Activated naive CD4-positive, alpha-beta T cell treated with anti-CD3 and anti-CD28 coated beads, Interleukin-2, amount 10 ng/mL, durations not matched to agents 7 days and 5 days (primary cell): ENCODE results near the gene SRPK3.
A peak's percentile ranks its signal among the peaks of the same experiment; 100 is the strongest.

Experiments
- CTCF ChIA-PET: fragments of 350-600 bp; sonication (Branson Sonifier 250); formaldehyde crosslinking; loops from one replicate; lab custom pipeline; 2021; ENCODE audit warnings: antibody characterized with exemption; lab: Charles Lee
- DNase-seq: peaks from one replicate; pipeline ENCODE4 v3.0.0-alpha.2; 2020
- H3K27ac Mint-ChIP-seq: one replicate; pipeline ENCODE4 v1.8.0; 2021; ENCODE audit warnings: mild to moderate bottlenecking, moderate library complexity, mixed read lengths
- H3K27me3 Mint-ChIP-seq: one replicate; pipeline ENCODE4 v1.8.0; 2021; ENCODE audit warnings: mild to moderate bottlenecking, mixed read lengths
- H3K36me3 Mint-ChIP-seq: one replicate; pipeline ENCODE4 v1.8.0; 2021; ENCODE audit warnings: mixed read lengths
- H3K4me1 Mint-ChIP-seq: one replicate; pipeline ENCODE4 v1.8.0; 2021; ENCODE audit warnings: mixed read lengths
- H3K4me3 Mint-ChIP-seq: one replicate; pipeline ENCODE4 v1.8.0; 2021; ENCODE audit warnings: mild to moderate bottlenecking, moderate library complexity, mixed read lengths
- H3K9me3 Mint-ChIP-seq: one replicate; pipeline ENCODE4 v1.8.0; 2021; ENCODE audit warnings: mixed read lengths

SRPK3 gene

GRCh38 chrX:153763298-153763932 is 17.4 kb upstream of the SRPK3 start:
- H3K27me3 Mint-ChIP-seq: peaks cover 14% of the 10 kb centered on the region
- no peak for DNase-seq
- no peak overlapping the region for H3K27ac Mint-ChIP-seq
- H3K36me3 Mint-ChIP-seq: no peaks in the 10 kb centered on the region
- no peak overlapping the region for H3K4me3 Mint-ChIP-seq
- no peaks in the 10 kb centered on the region for H3K9me3 Mint-ChIP-seq
- CTCF ChIA-PET: interaction anchor here (0.6 to 3.3 kb wide), 5 partner anchors 27 to 205 kb away, joined by 3 to 27 read pairs (median 3); no protein-coding TSS in a partner anchor
- H3K4me1 Mint-ChIP-seq: peaks cover 9% of the 10 kb centered on the region

DNA sequence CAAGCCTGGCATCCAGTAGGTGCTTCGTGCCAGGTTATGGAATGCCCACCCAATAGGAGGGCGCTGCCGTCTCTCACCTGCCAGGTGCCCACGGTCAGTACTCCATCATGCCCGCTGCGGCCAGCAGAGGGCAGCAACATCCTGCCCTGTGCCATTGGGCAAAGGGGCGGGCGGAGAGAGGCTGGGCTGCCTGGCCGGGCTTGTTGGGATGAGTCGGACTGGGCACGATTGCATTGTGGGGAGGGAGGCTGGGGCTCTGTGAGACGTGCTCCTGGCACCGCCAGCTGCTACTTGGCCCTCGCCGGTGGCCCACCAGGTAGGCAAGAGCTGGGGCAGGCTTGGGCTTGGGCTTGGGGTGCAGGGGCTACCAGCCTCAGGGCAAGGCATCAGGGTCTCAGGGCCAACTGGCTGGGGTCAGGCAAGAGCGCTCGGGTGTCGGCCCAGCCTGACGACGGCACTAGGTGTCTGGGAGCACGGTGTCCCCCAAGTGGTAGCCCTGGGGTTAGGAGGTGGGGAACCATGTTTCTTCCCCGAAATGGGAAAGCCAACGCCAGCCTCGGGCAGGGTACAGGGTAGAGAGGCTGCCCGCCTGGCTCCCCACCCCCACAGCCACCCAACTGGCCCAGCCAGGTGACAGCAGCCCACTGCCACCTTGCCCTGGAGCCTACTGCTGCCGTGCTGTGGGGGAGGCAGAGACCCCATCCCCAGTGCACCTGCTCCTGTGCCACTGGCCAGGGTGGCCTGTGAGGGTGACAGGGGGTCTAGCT is 16.7 kb upstream of the SRPK3 start, which contains the start of gene PLXNB3:
Gene PLXNB3, plus strand, starts transcription at position 261 of the 767 bp plus-strand sequence. CDS start 1,287 bp downstream, outside the sequence.
- CTCF ChIA-PET: interaction anchor here (0.6 to 3.3 kb wide), 5 partner anchors 89 to 204 kb away, joined by 3 to 27 read pairs (median 4); no protein-coding TSS in a partner anchor
- H3K4me1 Mint-ChIP-seq: peaks cover 9% of the 10 kb centered on the region
- no peaks in the 10 kb centered on the region for H3K9me3 Mint-ChIP-seq
- H3K27ac Mint-ChIP-seq: no peak within 1 kb of the TSS
- DNase-seq: peak; percentile 80
- H3K4me3 Mint-ChIP-seq: no peak within 1 kb of the TSS
- no peaks in the 10 kb centered on the region for H3K36me3 Mint-ChIP-seq
- H3K27me3 Mint-ChIP-seq: peaks cover 14% of the 10 kb centered on the region

DNA sequence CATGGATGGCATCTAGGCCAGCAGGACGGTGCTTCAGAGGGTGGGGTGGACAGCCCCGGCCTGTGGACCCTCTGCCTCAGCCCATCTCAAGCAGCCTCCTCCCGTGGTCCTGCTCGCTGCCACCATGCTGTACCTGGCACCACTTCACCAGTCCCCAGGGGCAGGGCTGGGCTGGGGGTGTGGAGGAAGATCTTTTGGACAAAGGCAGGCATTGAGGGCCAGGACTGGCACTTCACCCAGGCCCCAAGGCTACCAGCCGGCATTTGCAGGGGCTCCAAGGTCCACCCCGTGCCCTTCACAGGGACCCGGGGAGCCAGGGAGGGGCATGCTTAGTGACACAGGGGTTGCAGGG is 16.1 kb upstream of the SRPK3 start:
- no peak for DNase-seq
- Mint-ChIP-seq H3K27me3 (peaks cover 14% of the 10 kb centered on the region), H3K4me1 (peaks cover 9% of the 10 kb centered on the region), H3K4me3 (no peak overlapping the region), H3K36me3 (no peaks in the 10 kb centered on the region), H3K27ac (no peak overlapping the region), H3K9me3 (no peaks in the 10 kb centered on the region)
- CTCF ChIA-PET: interaction anchor here (1.0 to 3.3 kb wide), 4 partner anchors 88 to 186 kb away, joined by 3 to 27 read pairs (median 4); no protein-coding TSS in a partner anchor

GRCh38 chrX:153765138-153766079 is 15.4 kb upstream of the SRPK3 start:
- Mint-ChIP-seq H3K9me3 (no peaks in the 10 kb centered on the region), H3K27ac (no peak overlapping the region), H3K4me3 (no peak overlapping the region), H3K27me3 (peaks cover 14% of the 10 kb centered on the region), H3K36me3 (no peaks in the 10 kb centered on the region), H3K4me1 (peaks cover 9% of the 10 kb centered on the region)
- DNase-seq: no peak
- CTCF ChIA-PET: interaction anchor here (1.2 to 1.6 kb wide), 2 partner anchors 127 to 185 kb away, joined by 4 read pairs; no protein-coding TSS in a partner anchor

DNA sequence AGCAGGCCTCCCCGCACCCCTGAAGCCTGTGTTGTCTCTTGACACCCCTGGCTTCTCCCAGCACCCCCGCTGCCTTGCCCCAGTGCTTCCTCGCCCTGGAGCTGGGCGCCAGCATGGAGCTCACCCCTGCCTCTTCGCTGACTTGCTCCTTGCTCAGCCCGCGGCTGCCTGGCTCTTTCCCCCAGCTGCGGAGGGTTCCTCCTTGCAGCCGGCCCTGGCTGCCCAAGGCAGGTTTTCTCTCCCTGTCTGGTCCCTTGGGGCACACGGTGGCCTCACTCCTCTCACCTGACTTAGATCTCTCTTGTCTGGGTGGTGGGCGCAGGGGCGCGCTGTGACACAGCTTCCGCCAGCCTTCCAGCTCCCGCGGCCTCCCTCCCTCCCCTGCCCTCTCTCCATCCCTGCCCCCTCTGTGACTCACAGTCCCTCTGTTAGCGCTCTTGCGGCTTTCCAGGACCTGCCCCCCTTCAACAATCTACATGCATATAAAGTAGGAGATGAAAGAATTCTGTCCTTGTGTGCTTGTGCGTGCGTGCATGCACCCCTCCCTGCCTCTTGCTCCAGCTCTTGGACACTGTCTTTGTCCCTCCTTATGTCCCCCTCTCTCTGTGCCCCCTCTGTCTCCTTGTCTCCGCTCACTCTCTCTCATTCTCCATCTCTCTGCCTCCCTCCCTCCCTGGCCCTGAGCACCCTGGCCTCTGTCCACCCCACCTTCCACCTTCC is 14.6 kb upstream of the SRPK3 start:
- Mint-ChIP-seq H3K4me3 (no peak overlapping the region), H3K27me3 (peaks cover 14% of the 10 kb centered on the region), H3K9me3 (no peaks in the 10 kb centered on the region), H3K36me3 (no peaks in the 10 kb centered on the region), H3K4me1 (peaks cover 9% of the 10 kb centered on the region), H3K27ac (no peak overlapping the region)
- DNase-seq: peak; percentile 35
- CTCF ChIA-PET: interaction anchor here (1.6 to 1.8 kb wide), 2 partner anchors 181 to 184 kb away, joined by 4 to 8 read pairs; no protein-coding TSS in a partner anchor

DNA sequence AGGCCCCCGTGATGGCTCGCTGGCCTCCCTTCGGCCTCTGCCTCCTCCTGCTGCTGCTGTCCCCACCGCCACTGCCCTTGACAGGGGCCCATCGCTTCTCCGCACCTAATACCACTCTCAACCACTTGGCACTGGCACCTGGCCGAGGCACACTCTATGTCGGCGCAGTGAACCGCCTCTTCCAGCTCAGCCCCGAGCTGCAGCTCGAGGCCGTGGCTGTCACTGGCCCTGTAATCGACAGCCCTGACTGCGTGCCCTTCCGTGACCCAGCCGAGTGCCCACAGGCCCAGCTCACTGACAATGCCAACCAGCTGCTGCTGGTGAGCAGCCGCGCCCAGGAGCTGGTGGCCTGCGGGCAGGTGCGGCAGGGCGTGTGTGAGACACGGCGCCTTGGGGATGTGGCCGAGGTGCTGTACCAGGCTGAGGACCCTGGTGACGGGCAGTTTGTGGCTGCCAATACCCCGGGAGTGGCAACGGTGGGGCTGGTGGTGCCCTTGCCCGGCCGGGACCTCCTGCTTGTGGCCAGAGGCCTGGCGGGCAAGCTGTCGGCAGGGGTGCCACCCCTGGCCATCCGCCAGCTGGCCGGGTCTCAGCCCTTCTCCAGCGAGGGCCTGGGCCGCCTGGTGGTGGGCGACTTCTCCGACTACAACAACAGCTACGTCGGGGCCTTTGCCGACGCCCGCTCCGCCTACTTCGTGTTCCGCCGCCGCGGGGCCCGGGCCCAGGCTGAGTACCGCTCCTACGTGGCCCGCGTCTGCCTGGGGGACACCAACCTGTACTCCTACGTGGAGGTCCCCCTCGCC is 13.8 kb upstream of the SRPK3 start:
- H3K4me3 Mint-ChIP-seq: no peak overlapping the region
- no peak overlapping the region for H3K27ac Mint-ChIP-seq
- H3K36me3 Mint-ChIP-seq: no peaks in the 10 kb centered on the region
- H3K27me3 Mint-ChIP-seq: peaks cover 14% of the 10 kb centered on the region
- DNase-seq: no peak
- peaks cover 9% of the 10 kb centered on the region for H3K4me1 Mint-ChIP-seq
- H3K9me3 Mint-ChIP-seq: no peaks in the 10 kb centered on the region
- CTCF ChIA-PET: interaction anchor here (1.6 to 1.8 kb wide), 2 partner anchors 180 to 183 kb away, joined by 4 to 8 read pairs; no protein-coding TSS in a partner anchor

GRCh38 chrX:153767674-153768055 is 13.2 kb upstream of the SRPK3 start:
- H3K27me3 Mint-ChIP-seq: peaks cover 14% of the 10 kb centered on the region
- peaks cover 9% of the 10 kb centered on the region for H3K4me1 Mint-ChIP-seq
- H3K9me3 Mint-ChIP-seq: no peaks in the 10 kb centered on the region
- no peak overlapping the region for H3K4me3 Mint-ChIP-seq
- DNase-seq: no peak
- H3K36me3 Mint-ChIP-seq: no peaks in the 10 kb centered on the region
- H3K27ac Mint-ChIP-seq: no peak overlapping the region
- CTCF ChIA-PET: interaction anchor here (1.8 kb wide), 1 partner anchor 179 kb away, joined by 8 read pairs; no protein-coding TSS in a partner anchor

DNA sequence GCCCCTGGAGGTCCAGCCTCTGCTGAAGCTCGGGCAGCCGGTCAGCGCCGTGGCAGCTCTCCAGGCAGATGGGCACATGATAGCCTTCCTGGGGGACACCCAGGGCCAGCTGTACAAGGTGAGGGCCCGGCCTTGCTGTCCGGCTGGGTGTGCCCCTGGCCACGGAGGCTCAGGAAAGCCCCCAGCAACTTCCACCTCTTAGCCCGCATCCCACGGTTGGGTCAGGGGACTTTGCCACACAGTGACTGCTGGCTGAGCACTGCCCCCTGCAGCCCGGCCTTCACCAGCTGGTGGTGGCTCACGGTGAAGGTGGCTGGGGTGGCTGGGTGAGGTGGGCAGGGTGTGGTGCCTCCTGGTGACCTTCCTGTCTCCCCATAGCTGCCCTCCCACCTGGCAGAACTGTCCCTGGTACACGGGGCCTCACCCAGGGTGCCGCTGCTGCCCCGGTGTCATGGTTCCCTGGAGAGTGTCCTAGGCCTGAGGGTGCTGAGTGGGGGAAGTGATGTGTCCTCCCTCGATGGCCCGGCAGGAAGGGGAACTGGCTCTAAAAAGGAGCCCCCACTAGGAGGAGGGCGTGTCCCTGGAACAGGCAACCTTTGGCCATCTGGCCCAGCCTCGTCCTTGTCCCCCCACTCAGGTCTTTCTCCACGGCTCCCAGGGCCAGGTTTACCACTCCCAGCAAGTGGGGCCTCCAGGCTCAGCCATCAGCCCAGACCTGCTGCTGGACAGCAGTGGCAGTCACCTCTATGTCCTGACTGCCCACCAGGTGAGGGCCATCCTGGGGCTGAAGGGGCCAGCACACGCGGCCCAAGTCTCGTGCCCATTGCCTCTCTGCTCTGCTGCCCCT is 12.3 kb upstream of the SRPK3 start:
- CTCF ChIA-PET: no interaction called here
- Mint-ChIP-seq H3K4me3 (no peak overlapping the region), H3K9me3 (no peaks in the 10 kb centered on the region), H3K27ac (no peak overlapping the region), H3K36me3 (no peaks in the 10 kb centered on the region), H3K27me3 (peaks cover 14% of the 10 kb centered on the region), H3K4me1 (peaks cover 9% of the 10 kb centered on the region)
- no peak for DNase-seq

DNA sequence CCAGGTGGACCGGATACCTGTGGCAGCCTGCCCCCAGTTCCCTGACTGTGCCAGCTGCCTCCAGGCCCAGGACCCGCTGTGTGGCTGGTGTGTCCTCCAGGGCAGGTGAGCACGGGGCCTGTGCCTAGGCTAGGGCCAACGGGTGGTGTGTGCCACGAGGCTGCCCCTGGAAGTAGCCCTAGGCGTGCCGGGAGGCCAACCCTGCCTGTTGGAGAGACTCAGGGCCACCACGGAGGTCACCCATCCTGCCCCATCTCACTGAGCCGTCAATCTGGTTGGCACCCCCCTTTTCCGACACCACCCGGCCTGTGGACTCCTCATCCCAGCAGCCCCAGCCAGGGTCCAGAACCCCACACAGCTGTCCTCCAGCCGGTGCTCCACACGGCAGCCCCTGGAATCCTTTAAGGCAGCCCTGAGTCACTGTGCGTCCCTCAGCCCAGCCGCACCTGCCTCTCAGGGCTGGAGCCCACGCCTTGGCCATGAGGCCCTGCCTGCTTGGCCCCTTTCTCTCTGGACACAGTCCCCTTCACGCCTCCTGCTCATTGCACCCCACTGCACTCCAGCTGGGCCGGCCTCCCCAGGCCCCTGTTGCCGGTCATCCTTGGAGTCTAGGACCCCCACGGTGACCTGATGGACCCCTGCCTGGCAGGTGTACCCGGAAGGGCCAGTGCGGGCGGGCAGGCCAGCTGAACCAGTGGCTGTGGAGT is 11.5 kb upstream of the SRPK3 start:
- Mint-ChIP-seq H3K4me1 (peaks cover 6% of the 10 kb centered on the region), H3K4me3 (no peak overlapping the region), H3K27ac (no peak overlapping the region), H3K27me3 (peaks cover 9% of the 10 kb centered on the region), H3K9me3 (no peaks in the 10 kb centered on the region), H3K36me3 (no peaks in the 10 kb centered on the region)
- CTCF ChIA-PET: no interaction called here
- DNase-seq: no peak

GRCh38 chrX:153769865-153770600 is 10.8 kb upstream of the SRPK3 start:
- Mint-ChIP-seq H3K27me3 (peaks cover 9% of the 10 kb centered on the region), H3K4me1 (peaks cover 6% of the 10 kb centered on the region), H3K27ac (no peak overlapping the region), H3K9me3 (no peaks in the 10 kb centered on the region), H3K36me3 (no peaks in the 10 kb centered on the region), H3K4me3 (no peak overlapping the region)
- DNase-seq: no peak
- CTCF ChIA-PET: no interaction called here
